ENCODE results near the gene KCNT1. TPM values are rescaled to one million over a fixed set of nuclear protein-coding genes. Genes with fewer than 3 reads are reported as not detected.

KCNT1 gene
- total RNA-seq, 2 experiments from 2014 or later = 0.08 TPM; not detected in 1

DNA sequence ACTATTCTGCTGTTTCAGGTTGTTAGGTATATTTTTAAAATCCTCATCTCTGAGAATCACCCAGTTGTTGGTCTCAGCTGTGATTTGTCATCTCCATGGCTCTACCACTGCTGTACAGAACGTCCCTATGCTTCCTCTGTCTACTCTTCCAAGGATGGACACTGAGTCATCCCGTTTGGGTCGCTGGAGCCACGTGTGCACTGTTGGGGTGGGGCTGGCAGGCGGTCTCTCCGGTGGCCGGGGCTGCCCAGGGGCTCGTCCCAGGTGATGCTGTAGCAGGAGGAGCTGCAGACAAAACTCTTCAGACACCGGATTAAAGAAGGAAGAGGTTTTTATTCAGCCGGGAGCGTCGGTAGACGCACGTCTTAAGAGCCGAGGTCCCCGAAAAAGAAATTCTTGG lies 21.9 kb upstream of the KCNT1 start:
- H3K36me3 Mint-ChIP-seq (ENCODE audit: low read depth) = no peaks in the 10 kb centered on the region
- H3K4me1 Mint-ChIP-seq = no peaks in the 10 kb centered on the region
- no peak overlapping the region for H3K27ac Mint-ChIP-seq
- CTCF ChIA-PET = no interaction called here
- H3K27me3 Mint-ChIP-seq = no peaks in the 10 kb centered on the region
- H3K9me3 Mint-ChIP-seq = no peaks in the 10 kb centered on the region
- POLR2A ChIA-PET = no interaction called here
- H3K4me3 Mint-ChIP-seq = no peak overlapping the region
- DNase-seq = no peak

DNA sequence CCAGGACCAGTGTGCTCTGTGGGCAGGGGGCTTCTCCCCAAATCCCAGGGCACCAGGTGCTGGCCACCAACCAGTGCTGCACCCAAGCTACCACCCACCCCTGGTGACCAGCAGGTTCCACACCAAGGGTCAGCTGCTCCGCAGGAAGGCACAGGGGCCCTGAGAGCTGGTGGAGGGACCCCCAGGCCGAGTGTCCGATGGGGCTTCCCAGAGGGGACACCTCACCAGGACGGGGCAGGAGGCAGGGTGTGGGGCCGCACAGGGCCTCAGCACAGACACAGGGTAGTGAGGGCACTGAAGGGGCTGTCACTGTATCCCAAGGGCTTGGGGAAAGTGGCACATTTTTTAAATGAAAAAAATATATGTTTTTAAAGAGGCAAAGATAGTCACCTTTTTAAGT lies 20.8 kb upstream of the KCNT1 start:
- POLR2A ChIA-PET = no interaction called here
- no peaks in the 10 kb centered on the region for H3K36me3 Mint-ChIP-seq (ENCODE audit: low read depth)
- no peak overlapping the region for H3K27ac Mint-ChIP-seq
- CTCF ChIA-PET = no interaction called here
- no peaks in the 10 kb centered on the region for H3K9me3 Mint-ChIP-seq
- no peaks in the 10 kb centered on the region for H3K27me3 Mint-ChIP-seq
- H3K4me1 Mint-ChIP-seq = no peaks in the 10 kb centered on the region
- H3K4me3 Mint-ChIP-seq = no peak overlapping the region
- DNase-seq = no peak

DNA sequence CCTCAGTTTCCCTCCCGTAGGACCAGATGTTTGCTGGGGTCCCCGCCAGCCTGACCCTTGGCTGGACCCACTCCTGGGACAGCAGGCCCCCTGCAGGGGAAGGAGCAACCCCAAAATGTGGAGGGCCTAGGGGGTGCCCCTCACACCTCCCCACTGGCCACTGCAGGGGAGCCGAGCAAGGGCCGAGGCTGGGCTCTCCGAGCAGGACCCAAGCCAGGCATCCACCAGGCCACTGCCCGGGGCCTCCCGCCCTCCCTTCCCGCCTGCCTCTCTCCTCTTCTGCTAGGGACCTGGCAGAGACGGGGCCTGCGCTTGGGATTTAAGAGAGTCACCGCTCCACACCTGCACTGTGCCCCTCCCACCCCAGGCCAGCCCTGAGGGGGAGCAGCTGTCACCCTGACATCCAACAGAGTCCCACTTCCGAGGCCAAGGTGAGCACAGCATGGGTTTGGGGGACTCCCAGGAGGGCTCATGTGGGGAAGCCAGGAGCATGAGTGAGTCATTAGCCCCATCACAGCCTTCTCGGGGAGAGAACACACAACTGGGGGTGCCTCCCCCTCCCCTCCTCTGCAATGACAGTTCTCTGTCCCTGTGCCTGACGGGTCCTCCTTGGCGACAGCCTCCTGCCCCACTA lies 18.5 kb upstream of the KCNT1 start:
- Mint-ChIP-seq H3K4me1 (no peaks in the 10 kb centered on the region), H3K36me3 (ENCODE audit: low read depth) (no peaks in the 10 kb centered on the region), H3K27me3 (no peaks in the 10 kb centered on the region), H3K27ac (no peak overlapping the region), H3K4me3 (no peak overlapping the region), H3K9me3 (no peaks in the 10 kb centered on the region)
- DNase-seq = no peak
- CTCF ChIA-PET = no interaction called here
- POLR2A ChIA-PET = no interaction called here

DNA sequence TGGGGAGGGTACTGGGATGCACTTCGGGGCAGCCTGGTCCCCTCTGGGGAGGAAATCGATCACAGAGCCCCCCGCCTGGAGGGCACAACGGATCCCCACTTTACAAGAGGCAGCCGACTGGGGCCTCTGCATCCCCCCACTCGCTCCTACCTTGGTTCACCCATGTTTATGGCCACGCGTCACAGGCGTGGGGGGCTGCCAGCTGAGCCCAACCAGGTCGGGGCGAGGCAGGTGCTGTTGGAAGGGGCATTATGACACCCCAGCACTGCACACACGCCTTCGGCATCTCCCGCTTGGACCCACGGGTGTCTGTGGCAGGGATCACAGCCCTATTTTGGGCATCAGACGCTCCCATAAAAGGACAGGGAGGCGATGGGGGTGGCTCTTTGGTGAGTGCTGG lies 17.3 kb upstream of the KCNT1 start:
- Mint-ChIP-seq H3K4me3 (no peak overlapping the region), H3K36me3 (ENCODE audit: low read depth) (no peaks in the 10 kb centered on the region), H3K27me3 (no peaks in the 10 kb centered on the region), H3K4me1 (no peaks in the 10 kb centered on the region), H3K9me3 (no peaks in the 10 kb centered on the region), H3K27ac (no peak overlapping the region)
- ChIA-PET POLR2A (no interaction called here), CTCF (no interaction called here)
- no peak for DNase-seq

DNA sequence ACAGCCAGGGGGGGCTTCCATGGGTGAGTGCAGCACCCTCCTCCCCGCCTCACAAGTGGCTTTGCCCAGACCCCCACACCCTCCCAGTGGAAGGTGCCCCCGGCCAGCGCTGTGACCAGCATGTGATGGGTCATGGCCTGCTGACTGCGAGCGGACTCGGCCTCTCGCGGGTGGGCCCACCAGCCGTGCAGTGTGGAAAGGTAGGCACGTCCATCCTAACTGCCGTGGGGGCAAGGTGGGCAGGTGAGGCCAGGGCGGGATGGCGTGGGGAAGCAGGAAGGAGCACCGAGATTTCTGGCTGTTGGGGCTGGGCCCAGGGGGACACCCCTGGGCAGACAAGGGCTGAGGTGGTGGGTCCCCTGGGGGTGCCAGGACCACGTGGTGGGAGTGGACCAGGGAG lies 14.8 kb upstream of the KCNT1 start:
- Mint-ChIP-seq H3K4me3 (no peak overlapping the region), H3K4me1 (no peaks in the 10 kb centered on the region), H3K27ac (no peak overlapping the region), H3K27me3 (no peaks in the 10 kb centered on the region), H3K9me3 (no peaks in the 10 kb centered on the region), H3K36me3 (ENCODE audit: low read depth) (no peaks in the 10 kb centered on the region)
- ChIA-PET CTCF (no interaction called here), POLR2A (no interaction called here)
- no peak for DNase-seq

DNA sequence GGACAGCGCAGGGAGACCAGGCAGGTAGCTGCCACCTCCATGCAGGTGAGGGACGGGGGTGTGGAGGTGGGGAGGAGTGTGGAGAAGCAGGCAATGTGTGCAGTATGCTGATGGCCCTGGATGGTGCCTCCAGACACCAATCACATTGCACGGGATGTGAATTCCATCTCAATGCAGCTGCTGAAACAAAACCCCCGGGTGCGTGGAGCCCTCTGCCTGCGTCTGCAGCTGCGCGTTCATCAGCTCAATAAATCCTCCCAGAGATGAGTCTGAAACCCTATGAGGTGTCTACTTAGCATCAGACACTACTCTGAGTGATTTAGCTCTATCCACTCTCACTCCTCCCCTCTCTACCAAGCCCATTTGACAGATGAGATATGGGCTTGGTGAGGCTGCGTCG lies 13.0 kb upstream of the KCNT1 start:
- no peaks in the 10 kb centered on the region for H3K36me3 Mint-ChIP-seq (ENCODE audit: low read depth)
- ChIA-PET POLR2A (no interaction called here), CTCF (no interaction called here)
- H3K27me3 Mint-ChIP-seq = no peaks in the 10 kb centered on the region
- H3K27ac Mint-ChIP-seq = no peak overlapping the region
- H3K4me1 Mint-ChIP-seq = no peaks in the 10 kb centered on the region
- DNase-seq = no peak
- no peaks in the 10 kb centered on the region for H3K9me3 Mint-ChIP-seq
- H3K4me3 Mint-ChIP-seq = no peak overlapping the region

DNA sequence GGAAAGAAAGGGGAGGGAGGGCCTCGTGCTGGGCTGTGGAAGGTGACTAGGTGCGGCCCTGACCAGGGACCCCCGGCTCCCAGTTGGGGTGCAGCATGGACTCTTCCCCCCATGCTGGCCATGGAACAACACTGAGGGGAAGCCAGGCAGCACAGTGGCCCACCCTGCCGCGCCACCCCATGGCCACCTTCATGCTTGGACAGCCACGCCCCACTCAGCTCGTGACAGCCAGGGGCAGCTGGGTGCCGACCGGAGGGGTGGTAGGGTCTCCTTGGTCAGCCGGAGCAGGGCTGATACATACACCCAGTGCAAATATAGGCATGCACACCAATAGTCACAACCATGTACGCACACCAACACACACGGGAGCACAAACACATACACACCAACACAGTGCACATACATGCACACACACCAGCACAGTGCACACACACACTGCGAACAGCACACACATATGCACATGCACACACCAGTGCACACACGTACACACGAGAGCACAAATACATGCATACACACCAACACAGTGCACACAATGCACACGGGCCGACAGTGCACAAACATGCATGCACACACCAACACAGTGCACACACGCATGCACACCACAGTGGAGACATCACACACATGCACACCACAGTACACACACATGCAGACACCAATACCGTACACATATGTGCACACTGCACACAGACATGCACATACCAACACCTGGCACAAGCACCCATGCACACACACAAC lies 11.0 kb upstream of the KCNT1 start:
- CTCF ChIA-PET = no interaction called here
- Mint-ChIP-seq H3K4me3 (no peak overlapping the region), H3K9me3 (no peaks in the 10 kb centered on the region), H3K27ac (no peak overlapping the region), H3K36me3 (ENCODE audit: low read depth) (no peaks in the 10 kb centered on the region), H3K4me1 (no peaks in the 10 kb centered on the region), H3K27me3 (no peaks in the 10 kb centered on the region)
- POLR2A ChIA-PET = no interaction called here
- DNase-seq = no peak

DNA sequence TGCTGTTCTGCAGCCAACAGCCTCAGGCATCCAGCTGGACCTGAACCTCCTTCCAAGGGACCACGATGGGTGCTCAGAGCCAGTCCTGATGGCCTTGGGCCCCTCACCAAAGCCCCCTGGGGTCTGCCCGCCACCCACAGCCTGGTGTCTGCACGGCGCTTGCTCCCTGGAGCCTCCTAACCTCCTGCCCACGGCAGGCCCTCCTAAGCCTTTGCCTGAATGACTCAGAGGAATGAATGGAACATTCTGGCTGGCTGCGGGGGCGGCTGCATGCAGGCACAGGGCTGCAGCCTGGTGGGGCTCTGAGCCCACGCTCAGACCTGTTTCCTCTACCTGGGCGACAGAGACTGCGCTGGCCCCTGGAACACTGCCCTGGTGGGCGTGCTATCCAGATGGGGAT lies 9.6 kb upstream of the KCNT1 start:
- H3K27me3 Mint-ChIP-seq = no peaks in the 10 kb centered on the region
- CTCF ChIA-PET = no interaction called here
- POLR2A ChIA-PET = no interaction called here

DNA sequence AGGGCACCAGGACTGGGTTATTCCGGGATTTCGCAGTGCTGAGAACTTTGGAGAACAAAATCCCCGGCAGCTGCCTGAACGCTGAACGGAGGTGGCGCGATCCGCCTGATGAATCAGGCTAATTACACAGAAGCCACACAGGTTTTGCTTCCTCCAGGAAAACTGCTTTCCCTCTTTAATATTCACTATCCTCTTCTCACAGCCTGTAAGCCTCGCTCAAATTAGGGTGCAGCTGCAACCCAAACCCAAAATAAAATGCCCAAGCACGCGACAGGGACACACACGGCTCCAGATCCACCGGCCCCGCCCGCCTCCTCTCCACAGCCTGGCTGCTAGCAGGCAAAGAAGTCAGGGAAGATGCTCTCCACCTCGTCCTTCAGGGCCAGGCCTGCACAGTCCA lies 8.7 kb upstream of the KCNT1 start:
- ChIA-PET CTCF (no interaction called here), POLR2A (no interaction called here)
- no peak for DNase-seq
- Mint-ChIP-seq H3K4me3 (no peak overlapping the region), H3K4me1 (no peaks in the 10 kb centered on the region), H3K27ac (no peak overlapping the region), H3K9me3 (no peaks in the 10 kb centered on the region), H3K36me3 (ENCODE audit: low read depth) (no peaks in the 10 kb centered on the region), H3K27me3 (no peaks in the 10 kb centered on the region)

More for the DNA sequence above, 9.6 kb upstream of the KCNT1 start:
- DNase-seq = no peak
- no peaks in the 10 kb centered on the region for H3K4me1 Mint-ChIP-seq
- no peak overlapping the region for H3K27ac Mint-ChIP-seq
- no peak overlapping the region for H3K4me3 Mint-ChIP-seq
- no peaks in the 10 kb centered on the region for H3K36me3 Mint-ChIP-seq (ENCODE audit: low read depth)
- H3K9me3 Mint-ChIP-seq = no peaks in the 10 kb centered on the region

DNA sequence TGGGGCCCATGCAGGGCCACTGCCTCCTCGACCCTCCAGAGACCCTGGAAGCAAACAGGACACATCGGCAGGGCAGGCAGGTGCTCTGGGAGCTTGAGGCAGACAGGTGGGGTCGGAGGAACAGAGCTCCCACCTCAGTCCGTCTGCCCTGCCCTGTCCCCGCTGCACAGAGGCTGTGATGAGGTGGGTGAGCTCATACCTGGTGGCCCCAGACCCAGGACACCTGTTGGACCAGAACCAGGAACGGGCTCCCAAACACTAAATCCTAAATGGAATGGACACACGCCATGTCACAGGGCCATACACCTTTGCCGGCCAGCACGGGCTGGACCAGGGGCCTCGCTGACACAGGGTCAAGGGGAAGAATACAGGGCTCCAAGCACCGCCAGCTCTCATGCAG lies 8.2 kb upstream of the KCNT1 start:
- no peak for DNase-seq
- POLR2A ChIA-PET = no interaction called here
- H3K4me1 Mint-ChIP-seq = no peaks in the 10 kb centered on the region
- H3K27ac Mint-ChIP-seq = no peak overlapping the region
- H3K36me3 Mint-ChIP-seq (ENCODE audit: low read depth) = no peaks in the 10 kb centered on the region
- no peak overlapping the region for H3K4me3 Mint-ChIP-seq
- CTCF ChIA-PET = interaction anchor here (0.5 kb wide), 1 partner anchor 1084 kb away, joined by 3 read pairs; no protein-coding TSS in a partner anchor
- no peaks in the 10 kb centered on the region for H3K27me3 Mint-ChIP-seq
- no peaks in the 10 kb centered on the region for H3K9me3 Mint-ChIP-seq

DNA sequence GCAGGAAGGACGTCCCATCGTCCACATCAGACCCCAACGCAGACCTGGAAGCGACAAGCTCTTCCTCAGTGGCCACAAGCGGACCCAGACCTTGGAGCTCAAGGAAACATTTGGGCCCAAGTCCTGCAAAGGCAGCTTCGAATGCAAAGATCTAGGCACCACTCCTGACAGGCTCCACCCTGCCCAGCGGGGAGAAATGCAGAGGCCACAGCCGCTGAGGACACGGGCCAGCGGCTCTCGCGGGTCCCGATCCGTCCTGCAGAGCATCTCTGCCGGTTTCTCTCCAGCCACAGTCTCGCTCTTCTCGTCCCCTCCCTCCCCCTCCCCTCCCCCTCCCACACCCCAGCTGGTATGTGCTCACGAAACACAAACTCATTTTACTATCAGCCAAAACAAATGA lies 7.6 kb upstream of the KCNT1 start:
- Mint-ChIP-seq H3K36me3 (ENCODE audit: low read depth) (no peaks in the 10 kb centered on the region), H3K9me3 (no peaks in the 10 kb centered on the region), H3K27ac (no peak overlapping the region), H3K4me3 (no peak overlapping the region), H3K4me1 (no peaks in the 10 kb centered on the region), H3K27me3 (no peaks in the 10 kb centered on the region)
- POLR2A ChIA-PET = no interaction called here
- CTCF ChIA-PET = interaction anchor here (0.5 kb wide), 1 partner anchor 1085 kb away, joined by 3 read pairs; no protein-coding TSS in a partner anchor
- no peak for DNase-seq

DNA sequence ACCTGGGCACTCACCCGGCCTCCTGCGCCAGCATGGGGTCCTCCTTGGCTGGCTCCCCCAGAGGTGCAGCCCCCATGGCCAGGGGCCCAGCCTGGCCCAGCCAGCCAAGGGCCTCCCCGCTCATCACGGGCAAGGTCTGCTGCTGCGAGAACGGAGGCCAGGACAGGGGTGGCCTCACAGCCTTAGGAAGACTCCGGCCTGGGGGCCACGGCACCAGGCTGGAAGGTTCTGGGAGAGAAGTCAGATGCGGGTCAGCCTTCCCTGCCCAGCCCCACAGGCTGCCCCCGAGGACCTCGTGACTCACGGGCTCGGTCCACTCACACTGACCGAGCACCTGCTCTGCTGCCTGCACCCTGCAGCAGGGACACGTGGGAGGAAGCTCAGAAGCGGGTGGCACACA lies 6.9 kb upstream of the KCNT1 start:
- H3K9me3 Mint-ChIP-seq = no peaks in the 10 kb centered on the region
- no peak overlapping the region for H3K4me3 Mint-ChIP-seq
- no peaks in the 10 kb centered on the region for H3K4me1 Mint-ChIP-seq
- H3K27me3 Mint-ChIP-seq = no peaks in the 10 kb centered on the region
- ChIA-PET POLR2A (no interaction called here), CTCF (no interaction called here)
- DNase-seq = no peak
- no peaks in the 10 kb centered on the region for H3K36me3 Mint-ChIP-seq (ENCODE audit: low read depth)
- H3K27ac Mint-ChIP-seq = no peak overlapping the region

DNA sequence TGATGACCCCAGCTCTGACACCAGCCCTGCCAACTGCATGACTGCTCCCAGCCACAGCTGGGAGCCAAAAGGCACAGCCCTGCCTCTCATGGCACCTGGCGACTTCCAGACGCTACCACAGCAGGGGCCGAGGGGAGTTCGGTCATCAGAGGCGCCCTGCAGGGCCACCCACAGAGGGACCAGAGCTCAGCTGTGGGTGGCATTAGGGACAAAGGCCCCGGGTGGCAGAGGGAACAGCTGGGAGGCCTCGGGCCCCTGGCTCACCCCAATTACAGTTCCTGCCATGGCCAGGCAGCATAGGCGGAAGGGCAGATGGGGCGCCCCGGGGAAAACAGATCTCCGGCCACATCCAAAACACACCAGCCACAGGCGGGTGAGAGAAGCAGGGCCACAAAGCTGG lies 6.3 kb upstream of the KCNT1 start:
- Mint-ChIP-seq H3K27me3 (no peaks in the 10 kb centered on the region), H3K27ac (no peak overlapping the region), H3K9me3 (no peaks in the 10 kb centered on the region), H3K36me3 (ENCODE audit: low read depth) (no peaks in the 10 kb centered on the region), H3K4me1 (no peaks in the 10 kb centered on the region), H3K4me3 (no peak overlapping the region)
- ChIA-PET POLR2A (no interaction called here), CTCF (no interaction called here)
- no peak for DNase-seq

DNA sequence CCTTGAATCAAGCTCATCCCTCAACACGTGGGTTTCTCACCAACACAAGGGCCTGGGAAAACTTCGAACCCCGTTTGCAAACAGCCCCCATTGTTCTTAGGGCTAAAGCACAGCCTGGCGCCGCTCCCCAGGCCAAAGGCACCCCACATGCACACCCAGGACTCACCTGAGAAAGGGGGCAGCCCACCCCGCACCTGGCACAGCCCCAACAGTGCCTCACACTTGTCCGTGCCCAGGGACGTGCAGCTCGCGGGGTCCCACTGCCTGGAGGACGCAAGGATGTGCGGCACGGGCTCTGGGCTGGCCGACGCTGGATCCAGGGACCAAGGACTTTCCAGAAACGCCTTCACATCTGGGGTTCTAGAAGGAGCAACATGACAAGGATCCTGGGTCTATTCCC lies 5.5 kb upstream of the KCNT1 start:
- ChIA-PET POLR2A (no interaction called here), CTCF (no interaction called here)
- no peaks in the 10 kb centered on the region for H3K27me3 Mint-ChIP-seq
- no peaks in the 10 kb centered on the region for H3K4me1 Mint-ChIP-seq
- H3K4me3 Mint-ChIP-seq = no peak overlapping the region
- no peaks in the 10 kb centered on the region for H3K36me3 Mint-ChIP-seq (ENCODE audit: low read depth)
- H3K27ac Mint-ChIP-seq = no peak overlapping the region
- H3K9me3 Mint-ChIP-seq = no peaks in the 10 kb centered on the region
- DNase-seq = no peak

All from activated CD4-positive, alpha-beta memory T cell treated with anti-CD3 and anti-CD28 coated beads, Interleukin-2, amount 10 ng/mL, durations not matched to agents 7 days and 5 days (primary cell).